ENCODE data around the gene SPATA1. TPM values are rescaled to one million over a fixed set of nuclear protein-coding genes. Genes with fewer than 3 reads are reported as not detected.

The SPATA1 gene
- total and polyA plus RNA-seq, 2 of the 4 experiments (the other 2 are of a cell fraction): under 0.01 to 0.56 TPM

DNA sequence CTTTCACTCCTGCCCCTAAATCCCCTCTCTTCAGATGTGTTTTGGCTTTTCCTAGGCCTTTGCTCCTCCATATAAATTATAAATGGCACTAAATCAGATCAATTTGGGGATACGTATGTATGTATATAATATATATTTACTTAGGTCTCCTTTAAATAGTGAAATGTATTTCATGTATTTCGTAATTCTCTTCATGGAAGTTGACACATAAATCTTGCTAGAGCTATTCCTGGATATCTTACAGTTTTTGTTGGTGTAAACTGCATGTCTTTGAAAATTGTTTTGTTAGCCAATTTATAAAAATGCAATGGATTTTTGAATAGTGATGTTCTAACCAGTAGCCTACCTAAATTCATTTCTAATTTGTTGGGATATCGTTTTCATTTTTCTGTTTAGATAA lies 18.1 kb upstream of the SPATA1 start:
- intact Hi-C loops (cut with micrococcal nuclease) (no loop called here), dilution Hi-C loops (cut with HindIII; ENCODE audit: low sequenced_read_pairs, unreplicated experiment) (no loop called here), in situ Hi-C loops (cut with MboI; ENCODE audit: low sequenced_read_pairs) (no loop called here)
- Histone ChIP-seq H3K56ac (ENCODE audit: extremely low read depth, insufficient read depth, low read length) (no peak overlapping the region), H4K20me1 (ENCODE audit: insufficient read depth, low read length) (no peaks in the 10 kb centered on the region; the same call in 1 of the 2 replicates), H2BK20ac (ENCODE audit: low read depth, low read length) (no peak overlapping the region), H3K14ac (replicated peaks; ENCODE audit: low read depth, low read length) (no peak overlapping the region), H2BK15ac (ENCODE audit: low read depth, low read length) (no peak overlapping the region), H2AFZ (replicated peaks; ENCODE audit: low read length, poor library complexity) (no peak overlapping the region), H3K9me1 (ENCODE audit: insufficient read depth, low read length) (peaks cover 3% of the 10 kb centered on the region; the same call in 1 of the 2 replicates), H3K4me3 (ENCODE audit: insufficient read depth, low read depth, low read length) (no peak overlapping the region), H2AK9ac (replicated peaks; ENCODE audit: low read depth, low read length, poor library complexity) (no peak overlapping the region), H2BK5ac (ENCODE audit: low read depth, low read length, poor library complexity, severe bottlenecking) (no peak overlapping the region), H4K5ac (ENCODE audit: low read depth, low read length) (no peak overlapping the region), H3K79me1 (ENCODE audit: low read depth in 1 of 2, low read length in 2 of 2) (peaks cover 10 to 46% of the 10 kb centered on the region in 2 experiments), H3K9me3 (ENCODE audit: control insufficient read depth, insufficient read depth, low read length) (no peaks in the 10 kb centered on the region), H3K18ac (ENCODE audit: low read depth, low read length) (no peak overlapping the region), H4K91ac (ENCODE audit: insufficient read depth, low read depth, low read length) (no peak overlapping the region), H3K27ac (ENCODE audit: insufficient read depth, low read length) (no peak overlapping the region), H2AK5ac (ENCODE audit: low read depth, low read length) (no peak overlapping the region), H3K36me3 (ENCODE audit: control insufficient read depth, insufficient read depth, low read length) (peaks cover 19% of the 10 kb centered on the region), H3K9ac (ENCODE audit: low read depth, low read length) (no peak overlapping the region), H4K8ac (ENCODE audit: low read depth in 2 of 2, low read length in 2 of 2) (no peak overlapping the region), H3K4me2 (ENCODE audit: low read depth, low read length) (no peak overlapping the region), H3K4ac (ENCODE audit: low read depth, low read length) (no peak overlapping the region), H2BK120ac (ENCODE audit: low read depth, low read length) (no peak overlapping the region), H3K23ac (ENCODE audit: low read depth, low read length) (no peak overlapping the region), H3K4me1 (ENCODE audit: control insufficient read depth, insufficient read depth, low read length) (peaks cover 3% of the 10 kb centered on the region), H3K27me3 (ENCODE audit: control insufficient read depth, insufficient read depth, low read length) (no peaks in the 10 kb centered on the region)
- TF ChIP-seq RCOR1 (IDR thresholded peaks at IDR 0.05; ENCODE audit: insufficient replicate concordance, low read length) (no peak), CEBPB (IDR thresholded peaks at IDR 0.05; ENCODE audit: low read depth, low read length) (0 out of 2 replicates have a peak, but pooled peaks have one; percentile 20)
- no peak for DNase-seq
- WGBS, 2 experiments (ENCODE audit: extremely low coverage in 2 of 2, insufficient read length in 1 of 2): no CpG with 5 or more reads among the region's 3 CpGs
- BruUV-seq (replicated peaks): no TSS peak
- CTCF ChIA-PET: no interaction called here
- POLR2A ChIA-PET (ENCODE audit: unreplicated experiment): no interaction called here
- no peak for ATAC-seq (ENCODE audit: low read depth)
